Ovary (tissue), 3 donors: ENCODE results near the gene PLAAT3.

ENCODE experiments used
- EP300 ChIP-seq: sonication (generic); formaldehyde crosslinking; IDR thresholded peaks from one replicate; pipeline ENCODE4 v1.6.1; 2017; ENCODE audit warnings: antibody characterized with exemption
- POLR2A ChIP-seq: fragments of 450-650 bp; IDR thresholded peaks from one replicate; pipeline ENCODE4 v1.6.1; 2017; ENCODE audit warnings: antibody characterized with exemption, mild to moderate bottlenecking, moderate library complexity
- TF ChIP-seq, protein P1 (sequence below), 3 donors: fragments of 450-650 bp in 2 of 3; fragments of 200-600 bp in 1 of 3; IDR thresholded peaks; one replicate each; pipeline versions ENCODE4 v1.5.1 to v1.8.0; 2016 to 2022; ENCODE audit warnings: antibody characterized with exemption in 3 of 3, mild to moderate bottlenecking in 1 of 3
- donor health status: DM: no; HTN: no; CAD: no.

GRCh38 chr11:63609971-63610580 is 4.2 kb downstream of the PLAAT3 start:
- TF ChIP-seq POLR2A (no peak), EP300 (no peak)
- TF ChIP-seq, protein P1, sequence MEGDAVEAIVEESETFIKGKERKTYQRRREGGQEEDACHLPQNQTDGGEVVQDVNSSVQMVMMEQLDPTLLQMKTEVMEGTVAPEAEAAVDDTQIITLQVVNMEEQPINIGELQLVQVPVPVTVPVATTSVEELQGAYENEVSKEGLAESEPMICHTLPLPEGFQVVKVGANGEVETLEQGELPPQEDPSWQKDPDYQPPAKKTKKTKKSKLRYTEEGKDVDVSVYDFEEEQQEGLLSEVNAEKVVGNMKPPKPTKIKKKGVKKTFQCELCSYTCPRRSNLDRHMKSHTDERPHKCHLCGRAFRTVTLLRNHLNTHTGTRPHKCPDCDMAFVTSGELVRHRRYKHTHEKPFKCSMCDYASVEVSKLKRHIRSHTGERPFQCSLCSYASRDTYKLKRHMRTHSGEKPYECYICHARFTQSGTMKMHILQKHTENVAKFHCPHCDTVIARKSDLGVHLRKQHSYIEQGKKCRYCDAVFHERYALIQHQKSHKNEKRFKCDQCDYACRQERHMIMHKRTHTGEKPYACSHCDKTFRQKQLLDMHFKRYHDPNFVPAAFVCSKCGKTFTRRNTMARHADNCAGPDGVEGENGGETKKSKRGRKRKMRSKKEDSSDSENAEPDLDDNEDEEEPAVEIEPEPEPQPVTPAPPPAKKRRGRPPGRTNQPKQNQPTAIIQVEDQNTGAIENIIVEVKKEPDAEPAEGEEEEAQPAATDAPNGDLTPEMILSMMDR (IDR thresholded peaks at IDR 0.05): no peak
